HG03039 (cell line): ENCODE results near the gene TREX2.

ENCODE experiments used
- ATAC-seq: cut with Tn5 transposase; IDR thresholded peaks from one replicate; pipeline ENCODE4 v1.9.1; 2021; ENCODE audit warnings: mild to moderate bottlenecking, moderate library complexity; ENCODE audit not compliant: unreplicated experiment

TREX2 gene

DNA sequence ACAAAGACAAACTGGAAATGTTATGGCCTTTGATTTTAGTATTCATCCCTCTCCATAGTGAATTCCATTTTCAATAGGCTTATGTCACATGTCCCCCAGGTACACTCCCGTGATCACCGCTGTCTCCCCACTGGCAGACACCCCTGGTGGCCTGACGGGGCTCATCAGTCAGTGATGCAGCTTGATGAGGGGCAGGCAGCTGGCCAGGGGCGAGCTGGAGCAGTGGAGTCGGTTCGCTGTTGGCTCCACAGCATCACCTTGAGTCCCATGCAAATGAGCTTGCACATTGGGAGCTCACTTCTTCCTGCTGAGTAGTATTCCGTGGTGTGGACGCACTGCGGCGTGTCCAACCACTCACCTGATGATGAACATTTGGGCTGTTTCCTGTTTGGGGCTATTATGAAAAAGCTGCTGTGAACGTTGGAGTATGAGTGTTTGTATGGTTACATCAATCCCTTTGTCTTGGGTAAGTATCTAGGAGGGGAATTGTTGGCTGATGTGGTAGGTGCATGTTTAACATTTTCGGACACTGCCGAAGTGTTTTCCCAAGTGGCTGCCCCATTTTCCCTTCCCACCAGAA, 5.2 kb downstream of the TREX2 start:
- no peak for ATAC-seq

DNA sequence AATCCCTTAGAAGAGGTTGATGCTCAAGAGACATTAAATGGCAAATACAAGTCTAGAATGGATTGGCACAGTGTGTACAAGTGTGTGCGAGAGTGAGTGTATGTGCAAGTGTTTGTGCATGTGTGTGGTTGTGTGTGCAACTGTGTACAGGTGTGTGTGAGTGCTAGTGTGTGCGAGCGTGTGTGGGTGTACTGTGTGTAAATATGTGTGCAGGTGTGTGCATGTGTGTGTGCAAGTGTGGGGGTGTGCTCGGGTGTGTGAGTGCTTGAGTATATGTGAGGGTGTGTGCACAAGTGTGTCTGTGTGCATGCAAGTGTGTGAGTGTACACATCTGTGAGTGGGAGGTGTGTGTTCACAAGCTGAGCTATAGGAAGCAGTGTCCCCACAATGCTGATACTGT, 5.9 kb downstream of the TREX2 start:
- no peak for ATAC-seq

DNA sequence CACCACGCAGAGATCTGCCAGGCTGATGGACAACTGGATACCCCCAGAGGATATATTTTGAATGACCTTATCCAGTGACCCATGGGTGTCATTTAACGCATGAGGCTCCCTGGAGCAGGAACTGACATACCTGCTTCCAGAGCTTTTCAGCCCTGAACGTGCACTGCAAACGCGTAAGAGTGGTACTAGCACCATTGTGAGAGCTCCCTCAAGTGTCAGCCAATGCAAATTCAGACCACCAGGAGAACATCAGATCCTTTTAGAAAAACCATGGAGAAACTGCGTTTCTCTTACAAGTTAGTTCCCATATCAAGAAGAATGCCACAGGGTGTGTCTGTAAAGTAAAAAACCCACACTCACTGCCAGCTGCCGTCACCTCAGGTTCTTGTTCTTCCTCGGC, 7.3 kb downstream of the TREX2 start:
- no peak for ATAC-seq

DNA sequence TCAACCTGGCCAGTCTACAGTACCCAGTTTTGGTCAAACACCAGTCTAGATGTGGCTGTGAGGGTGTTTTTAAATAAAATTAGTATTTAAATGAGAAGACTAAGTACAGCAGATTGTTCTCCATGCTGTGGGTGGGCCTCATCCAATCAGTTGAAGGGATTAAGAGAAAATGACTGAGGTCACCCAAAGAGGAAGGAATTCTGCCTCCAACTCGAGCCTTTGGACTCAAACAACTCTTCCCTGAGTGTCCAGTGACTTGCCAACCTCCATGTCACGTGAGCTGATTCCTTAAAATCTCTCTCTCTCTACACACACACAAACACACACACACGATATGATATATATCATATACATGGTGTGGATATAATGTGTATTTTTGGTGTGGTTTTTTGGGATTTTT, 10.0 kb downstream of the TREX2 start:
- no peak for ATAC-seq

DNA sequence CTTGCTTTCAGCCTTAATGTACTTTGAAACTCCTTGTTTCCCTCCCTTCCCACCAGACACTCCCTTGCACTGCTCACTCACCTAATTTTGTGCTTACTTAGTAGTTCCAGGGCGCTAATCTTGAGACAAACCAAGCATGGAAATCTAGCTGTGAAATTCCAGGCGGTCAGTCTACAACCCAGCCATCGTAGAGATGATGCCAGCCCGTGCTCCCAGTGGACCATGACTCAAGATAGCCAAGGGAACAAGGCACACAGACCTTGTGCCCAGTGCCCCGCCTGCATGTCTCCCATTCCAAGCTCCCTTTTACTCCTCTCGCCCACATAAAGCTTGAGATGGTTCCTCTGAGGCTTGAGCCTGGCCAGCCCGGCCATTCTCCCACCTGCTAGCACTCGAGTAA, 11.1 kb downstream of the TREX2 start:
- ATAC-seq: no peak

DNA sequence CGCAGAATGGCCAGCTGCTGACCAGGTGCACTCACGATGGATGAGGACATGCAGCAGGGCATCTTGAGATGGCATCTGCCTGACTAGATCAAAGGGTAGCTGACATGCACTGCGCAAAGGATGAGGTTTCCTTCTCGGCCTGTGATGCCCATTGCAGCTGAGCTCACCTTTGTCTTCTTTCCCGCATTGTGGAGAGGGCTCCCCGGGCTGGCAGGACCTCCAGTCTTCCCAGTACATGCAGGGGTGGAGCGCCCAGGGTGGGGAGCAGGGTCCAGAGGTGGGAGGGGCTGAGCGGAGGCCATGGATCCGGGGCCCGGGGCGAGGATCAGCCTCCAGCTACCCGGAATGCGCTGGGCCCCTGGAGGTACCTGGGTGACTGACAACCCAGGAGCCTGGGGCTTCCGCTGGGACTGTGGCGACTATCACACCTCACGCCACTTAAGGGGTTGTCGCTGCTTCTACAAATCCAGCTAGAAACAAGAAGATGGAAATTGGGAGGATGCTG, 12.0 kb downstream of the TREX2 start:
- no peak for ATAC-seq

DNA sequence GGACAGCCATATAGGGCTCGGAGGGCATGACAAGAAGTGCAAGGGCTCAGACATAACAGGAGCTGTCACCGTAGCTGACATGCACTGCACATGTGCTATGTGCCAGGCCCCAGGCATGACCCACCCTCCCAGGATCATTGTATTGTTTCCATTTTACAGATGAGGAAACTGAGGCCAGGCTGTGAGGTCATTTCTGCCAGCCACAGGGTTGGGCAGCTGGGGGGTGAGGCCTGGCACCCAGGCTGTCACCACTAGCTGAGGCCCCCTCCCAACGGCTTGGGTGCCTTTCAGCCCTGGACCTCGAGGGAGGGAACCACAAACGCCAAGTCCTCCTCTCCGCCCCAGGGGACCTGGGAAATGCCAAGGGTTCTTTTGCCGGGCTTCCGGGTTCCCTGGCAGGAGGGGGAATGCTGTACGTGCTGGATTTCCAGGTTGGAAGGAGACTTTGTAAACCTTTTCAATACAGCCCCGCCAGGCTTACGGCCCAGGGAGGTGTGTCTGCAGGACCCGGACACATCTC, 12.6 kb downstream of the TREX2 start:
- no peak for ATAC-seq

DNA sequence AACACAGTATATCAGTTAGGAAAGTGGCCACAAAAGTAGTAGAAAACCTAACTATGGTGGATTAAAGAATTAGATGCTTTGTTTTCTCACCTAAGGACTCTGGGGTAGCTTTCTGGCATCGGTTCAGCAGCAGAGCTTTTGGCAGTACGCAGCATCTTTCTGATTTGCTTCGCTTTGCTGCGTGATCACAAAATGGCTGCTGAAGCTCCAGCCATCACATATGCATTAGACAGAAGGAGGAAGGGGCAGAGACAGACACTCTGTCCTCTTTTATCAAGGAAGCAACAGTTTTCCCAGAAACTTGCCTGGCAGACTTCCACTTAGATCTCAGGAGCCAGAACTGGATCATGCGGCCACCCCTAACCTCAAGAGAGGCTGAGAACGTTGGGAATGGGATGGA, 15.1 kb downstream of the TREX2 start:
- no peak for ATAC-seq

DNA sequence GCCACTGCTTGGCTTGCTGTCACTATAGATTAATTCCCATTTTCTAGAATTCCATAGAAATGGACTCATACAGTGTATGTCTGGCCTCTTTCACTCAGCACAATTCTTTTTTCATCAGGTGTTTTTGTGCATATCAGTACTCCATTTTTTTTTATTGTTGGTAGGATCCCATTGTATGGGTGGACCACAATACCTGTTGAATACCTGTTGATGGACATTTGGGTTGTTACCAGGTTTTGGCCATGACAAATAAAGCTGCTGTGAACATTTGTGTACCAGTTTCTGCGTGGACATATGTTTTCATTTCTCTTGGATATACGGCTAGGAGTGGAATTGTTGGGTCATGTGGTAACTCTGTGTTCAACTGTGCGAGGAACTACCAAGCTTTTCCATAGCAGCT, 19.7 kb downstream of the TREX2 start:
- ATAC-seq: no peak

DNA sequence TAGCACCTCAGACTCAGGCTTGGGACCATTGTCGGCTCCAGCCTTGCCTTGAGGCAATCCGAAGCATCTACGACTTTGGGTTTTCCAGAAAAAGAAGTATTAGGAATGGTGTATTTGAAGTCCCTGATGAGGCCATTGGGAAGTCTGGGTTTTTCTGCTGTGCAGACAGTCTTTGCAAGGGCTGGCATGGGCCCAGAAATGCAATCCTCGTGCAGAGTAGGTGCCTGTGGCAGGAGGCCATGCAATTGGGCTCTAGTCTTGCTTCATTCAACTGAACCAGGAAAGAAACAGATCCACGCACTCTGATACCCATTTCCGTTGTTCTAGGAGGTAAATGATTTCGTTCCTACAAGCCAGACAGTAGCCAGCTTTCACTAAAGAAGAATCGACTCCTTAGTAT, 22.2 kb downstream of the TREX2 start:
- no peak for ATAC-seq

DNA sequence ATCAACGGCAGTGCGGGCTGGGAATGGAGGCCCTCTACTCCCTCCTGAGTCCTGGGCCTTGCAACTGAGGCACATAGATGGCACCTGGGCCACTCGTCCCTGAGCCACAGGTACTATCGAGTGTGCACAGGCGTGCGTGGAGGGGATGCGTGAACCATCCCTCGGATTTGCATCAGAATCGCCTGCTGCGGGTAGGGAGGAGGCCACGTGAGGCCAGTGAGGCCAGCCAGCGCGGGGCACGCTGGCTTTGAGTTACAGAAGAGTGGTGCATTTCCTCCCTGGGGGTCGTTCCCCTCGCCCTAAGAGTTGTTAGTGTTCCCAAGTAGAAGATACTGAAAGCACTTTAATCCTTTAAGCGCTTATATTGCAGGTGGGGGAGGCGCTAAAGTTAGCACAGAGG, 24.0 kb downstream of the TREX2 start:
- ATAC-seq: no peak

DNA sequence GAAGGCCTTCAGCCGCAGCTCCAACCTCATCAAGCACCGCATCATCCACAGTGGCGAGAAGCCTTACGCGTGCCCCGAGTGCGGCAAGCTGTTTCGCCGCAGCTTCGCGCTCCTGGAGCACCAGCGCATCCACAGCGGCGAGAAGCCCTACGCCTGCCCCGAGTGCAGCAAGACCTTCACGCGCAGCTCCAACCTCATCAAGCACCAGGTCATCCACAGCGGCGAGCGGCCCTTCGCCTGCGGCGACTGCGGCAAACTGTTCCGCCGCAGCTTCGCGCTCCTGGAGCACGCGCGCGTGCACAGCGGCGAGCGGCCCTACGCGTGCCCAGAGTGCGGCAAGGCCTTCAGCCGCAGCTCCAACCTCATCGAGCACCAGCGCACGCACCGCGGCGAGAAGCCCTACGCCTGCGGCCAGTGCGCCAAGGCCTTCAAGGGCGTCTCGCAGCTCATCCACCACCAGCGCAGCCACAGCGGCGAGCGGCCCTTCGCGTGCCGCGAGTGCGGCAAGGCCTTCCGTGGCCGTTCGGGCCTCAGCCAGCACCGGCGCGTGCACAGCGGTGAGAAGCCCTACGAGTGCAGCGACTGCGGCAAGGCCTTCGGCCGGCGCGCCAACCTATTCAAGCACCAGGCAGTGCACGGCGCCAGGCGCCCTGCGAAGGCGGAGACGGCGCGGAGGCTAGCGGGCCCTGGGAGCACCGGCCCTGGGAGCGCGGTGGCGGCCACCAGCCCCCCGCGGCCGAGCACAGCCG, 24.8 kb downstream of the TREX2 start:
- ATAC-seq: no peak

DNA sequence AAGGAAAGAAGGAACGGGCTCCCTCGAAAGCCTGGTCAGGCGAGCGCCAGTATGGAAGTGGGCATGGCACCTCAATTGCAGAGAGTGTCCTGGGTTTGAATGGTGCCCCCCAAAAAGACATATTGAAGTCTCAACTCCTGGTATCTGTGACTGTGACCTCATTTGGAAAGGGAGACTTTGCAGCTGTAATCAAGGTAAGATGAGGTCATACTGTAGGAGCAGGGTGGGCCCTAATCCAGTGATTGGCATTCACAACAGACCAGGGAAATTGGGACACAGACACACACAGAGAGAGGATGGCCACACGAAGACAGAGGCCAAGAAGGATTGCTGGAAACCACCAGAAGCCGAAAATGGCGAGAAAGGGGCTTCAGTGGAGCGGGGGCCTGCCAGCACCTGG, 28.2 kb downstream of the TREX2 start:
- ATAC-seq: no peak

DNA sequence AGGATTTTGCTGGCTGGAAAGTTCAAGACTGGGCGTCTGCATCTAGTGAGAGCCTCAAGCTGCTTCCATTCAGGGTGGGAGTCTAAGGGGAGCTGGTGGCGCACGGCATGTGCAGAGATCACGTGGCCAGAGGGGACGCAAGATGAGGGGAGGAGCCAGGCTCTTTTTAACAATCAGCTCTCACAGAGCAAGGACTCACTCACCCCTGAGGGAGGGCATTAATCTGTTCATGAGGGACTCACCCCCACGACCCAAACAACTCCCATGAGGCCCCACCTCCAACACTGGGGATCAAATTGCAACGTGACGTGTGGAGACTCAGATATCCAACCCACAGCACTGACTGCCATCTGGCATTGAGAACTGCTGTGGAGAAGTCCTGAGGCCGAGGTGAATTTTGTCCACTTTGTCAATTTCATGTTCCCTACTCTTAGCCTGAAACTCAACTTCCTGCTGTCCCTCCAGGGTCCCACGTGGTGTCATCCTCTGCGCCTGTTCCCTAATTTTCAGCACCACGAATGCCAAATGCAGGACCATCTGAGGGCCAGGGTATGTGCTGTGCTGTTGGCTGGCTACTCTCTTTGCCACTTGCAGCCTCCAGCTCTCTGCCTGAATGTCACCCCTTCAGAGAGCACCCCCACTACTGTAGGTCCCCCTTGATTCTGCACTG, 28.9 kb downstream of the TREX2 start:
- ATAC-seq: no peak

DNA sequence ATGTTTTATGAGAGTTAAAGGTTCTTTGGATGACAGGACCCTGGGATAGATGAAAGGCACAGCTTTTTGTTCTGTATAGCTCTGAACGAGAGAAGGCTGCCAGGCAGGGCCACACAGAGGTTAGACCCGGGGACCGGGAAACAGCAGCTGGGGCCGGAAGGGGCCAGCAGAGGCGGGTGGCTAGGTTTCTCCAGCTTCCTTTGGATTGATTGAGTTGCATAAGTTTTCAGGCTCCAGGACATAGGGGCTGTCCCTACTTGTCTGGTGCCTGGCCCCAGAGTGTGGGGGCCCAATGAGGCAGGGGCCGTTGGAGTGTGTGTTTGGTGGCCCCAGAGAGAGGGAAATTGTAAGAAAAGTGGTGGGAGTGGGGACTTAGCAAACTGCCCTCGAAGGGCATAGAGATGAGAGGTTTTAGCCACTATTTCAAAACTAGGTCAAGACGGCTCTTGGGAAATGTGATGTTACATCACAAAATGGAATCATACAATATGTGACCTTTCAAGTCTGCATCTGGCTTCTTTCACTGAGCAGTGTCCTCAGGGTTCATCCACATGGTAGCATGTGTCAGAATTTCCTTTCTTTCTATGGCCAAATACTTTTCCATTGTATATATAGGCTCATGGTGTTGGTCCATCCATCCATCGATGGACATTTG, 30.9 kb downstream of the TREX2 start:
- no peak for ATAC-seq

DNA sequence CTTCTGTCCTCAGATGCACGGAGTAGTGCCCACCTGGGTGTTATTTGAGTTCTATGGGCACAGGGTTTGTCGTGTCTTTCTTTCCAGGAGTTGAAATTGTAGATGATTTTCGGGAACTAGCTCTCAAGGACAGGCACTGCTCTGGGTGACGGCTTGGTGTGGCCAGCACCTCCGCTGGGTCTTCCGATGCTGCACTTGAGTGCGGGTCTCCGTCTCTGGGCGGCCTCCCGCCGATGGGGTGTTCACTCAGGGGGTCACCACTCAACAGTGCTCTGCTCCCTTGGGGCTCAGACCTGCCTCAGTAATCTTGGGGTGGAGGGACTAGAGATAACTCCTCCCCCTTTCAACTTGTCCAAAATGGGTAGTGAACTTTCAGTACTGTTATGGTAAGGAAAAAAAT, 32.1 kb downstream of the TREX2 start:
- ATAC-seq: no peak

DNA sequence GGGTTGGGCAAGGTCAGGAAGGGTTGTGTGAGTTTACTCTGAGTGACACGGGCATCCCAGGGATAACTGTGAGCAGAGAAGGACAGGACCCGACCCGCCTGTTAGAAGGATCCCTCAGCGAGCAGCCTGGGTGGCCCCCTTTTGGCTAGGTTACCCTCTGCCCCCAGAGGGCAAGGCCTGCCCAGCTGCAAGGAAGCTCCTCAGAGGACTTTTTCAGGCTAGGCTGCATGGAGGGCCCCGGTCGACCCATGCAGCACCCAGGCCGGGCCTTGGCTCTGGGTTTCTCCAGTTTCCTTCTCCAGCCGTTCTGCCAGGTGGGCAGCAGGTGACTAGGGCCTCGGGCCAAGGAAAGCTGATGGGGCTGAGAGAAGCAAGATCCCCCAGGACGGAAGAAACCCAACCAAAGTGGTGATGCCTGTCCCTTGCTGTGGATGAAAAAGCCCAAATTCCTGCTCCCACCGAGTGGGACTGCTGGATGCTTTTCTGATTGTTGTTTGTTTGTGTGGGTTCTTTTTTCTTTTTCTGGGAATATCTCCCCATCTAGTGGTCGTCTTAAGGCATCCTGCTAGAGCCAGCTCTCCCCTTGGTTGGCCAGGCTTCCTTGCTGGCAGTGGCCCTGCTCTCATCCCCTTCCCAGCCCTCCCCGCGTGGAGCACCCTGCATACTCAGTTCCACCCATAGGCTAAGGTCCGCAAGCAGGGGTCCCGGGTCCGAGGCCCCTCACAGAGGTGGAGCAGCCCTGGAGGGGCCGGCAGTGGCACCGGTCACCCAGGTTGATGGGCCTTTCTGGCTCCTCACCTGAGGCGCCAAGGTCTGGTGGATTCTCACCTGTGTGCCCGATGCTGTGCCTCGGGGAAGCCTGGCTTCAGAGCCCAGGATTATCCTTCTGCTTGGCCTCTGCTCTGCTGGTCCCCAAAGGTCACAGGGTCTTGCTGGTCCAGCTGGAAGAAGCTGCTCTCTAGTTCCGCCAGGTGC, 32.8 kb downstream of the TREX2 start:
- ATAC-seq: no peak

DNA sequence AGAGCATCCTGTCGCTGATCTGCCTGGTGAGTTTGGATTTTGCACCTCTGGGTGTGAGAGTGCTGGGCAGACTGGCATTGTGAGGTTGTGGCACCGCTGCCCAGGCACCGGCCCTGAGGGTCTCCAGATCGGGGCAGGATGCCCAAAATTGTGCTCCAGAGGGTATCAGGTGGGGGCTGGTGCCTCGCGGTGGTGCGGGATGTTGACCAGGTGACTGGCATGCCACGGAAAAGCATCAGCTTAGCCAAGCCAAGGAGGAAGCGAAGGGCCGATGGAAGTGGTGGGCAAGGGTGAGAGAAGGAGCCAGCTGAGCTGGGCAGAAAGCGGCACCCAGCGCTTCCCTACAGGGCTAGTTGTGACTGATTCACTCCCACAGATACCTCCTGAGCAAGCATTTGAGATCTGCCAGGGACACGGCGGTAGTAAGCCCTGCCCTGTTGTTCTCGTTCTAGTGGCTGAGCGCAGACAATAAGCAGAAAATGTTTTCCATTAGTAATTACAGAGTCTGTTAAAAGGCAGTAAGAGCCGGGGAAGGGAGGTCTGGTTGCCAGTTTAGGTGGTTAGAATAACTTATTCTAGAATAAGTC, 33.8 kb downstream of the TREX2 start:
- no peak for ATAC-seq

DNA sequence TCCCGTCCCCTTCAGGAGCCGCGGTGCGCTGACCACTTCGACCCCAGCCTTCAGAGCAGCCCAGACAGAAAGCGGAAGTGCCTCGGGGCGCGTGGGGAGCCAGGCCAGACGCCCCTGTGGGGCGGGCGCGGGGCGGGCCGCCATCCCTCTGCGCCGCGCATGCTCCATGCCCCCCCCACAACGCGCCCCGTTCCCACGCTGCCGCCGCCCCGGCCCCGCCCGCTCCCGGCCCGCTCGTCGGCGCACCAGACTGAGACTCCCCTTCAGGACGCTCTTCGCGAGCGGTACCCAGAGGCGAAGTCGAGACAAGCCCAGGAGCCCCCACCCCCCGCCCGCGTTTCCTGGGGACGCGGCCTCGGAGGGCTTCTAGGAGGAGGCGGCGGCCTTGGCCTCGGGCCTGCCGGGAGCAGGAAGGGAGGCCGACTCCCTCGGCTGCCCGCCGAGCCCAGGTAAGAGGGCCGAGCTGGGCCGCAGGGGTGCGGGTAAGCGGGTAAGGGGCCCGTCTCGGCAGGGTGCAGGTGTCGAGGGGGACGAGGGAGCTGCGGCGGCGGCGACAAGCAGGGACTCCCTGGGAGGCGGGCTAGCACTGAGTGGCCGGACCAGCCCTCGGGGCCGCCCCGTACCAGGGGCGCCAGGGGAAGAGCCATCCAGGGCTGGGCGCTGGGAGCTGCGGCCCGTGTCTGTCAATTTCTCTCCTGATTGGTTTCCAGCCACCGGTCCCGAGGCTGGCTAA, 34.4 kb downstream of the TREX2 start, which contains the start of gene ZFP92:
Gene ZFP92, plus strand, starts transcription at position 218 of the 733 bp plus-strand sequence. CDS start 6,851 bp downstream, outside the sequence.
- peak; percentile 55 for ATAC-seq
